GM18873 (cell line): ENCODE results near the gene AKT1S1.
A peak's percentile ranks its signal among the peaks of the same experiment; 100 is the strongest.

Experiments
- ATAC-seq: cut with Tn5 transposase; IDR thresholded peaks from one replicate; pipeline ENCODE4 v1.9.1; 2021; ENCODE audit warnings: mild to moderate bottlenecking, moderate library complexity, moderate number of reproducible peaks; ENCODE audit not compliant: unreplicated experiment, low FRiP score

AKT1S1 gene

DNA sequence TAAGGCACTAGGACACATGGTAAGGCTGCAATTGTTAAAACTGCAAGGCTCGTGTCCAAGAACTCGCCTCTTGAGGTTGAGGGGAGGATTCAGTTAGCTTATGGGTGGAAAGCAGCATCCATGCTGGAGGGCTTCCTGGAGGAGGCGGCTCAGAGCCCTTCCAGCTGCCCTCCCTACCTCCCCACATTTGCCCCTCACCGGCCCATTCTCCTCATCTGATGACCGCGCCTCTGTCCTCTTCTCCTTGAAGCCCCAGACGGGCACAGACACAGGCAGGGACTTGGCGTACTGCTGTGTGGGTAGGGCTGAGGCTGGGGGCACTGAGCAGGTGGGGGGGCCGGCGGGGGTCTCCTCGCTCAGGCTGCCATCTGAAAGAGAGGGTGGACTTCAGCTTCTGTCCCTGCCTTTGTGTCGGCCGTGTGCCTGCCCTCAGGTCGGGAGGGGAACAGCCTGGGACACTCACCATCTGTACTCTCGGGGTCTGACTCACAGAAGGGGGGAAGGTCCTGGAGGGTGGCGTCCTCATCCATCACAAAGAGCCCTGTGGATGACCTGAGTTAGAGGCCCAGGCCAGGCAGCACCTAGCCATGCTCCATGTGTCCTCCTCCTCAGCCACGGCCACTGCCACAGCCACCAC lies 5.7 kb downstream of the AKT1S1 start:
- no peak for ATAC-seq

GRCh38 chr19:49870309-49870901 lies 6.8 kb downstream of the AKT1S1 start:
- ATAC-seq, result no peak

- peak; percentile 71 for ATAC-seq
Observed at GRCh38 chr19:49869484-49870308, 7.5 kb downstream of the AKT1S1 start.

- ATAC-seq, result no peak
Observed at GRCh38 chr19:49869009-49869483, 8.1 kb downstream of the AKT1S1 start.

DNA sequence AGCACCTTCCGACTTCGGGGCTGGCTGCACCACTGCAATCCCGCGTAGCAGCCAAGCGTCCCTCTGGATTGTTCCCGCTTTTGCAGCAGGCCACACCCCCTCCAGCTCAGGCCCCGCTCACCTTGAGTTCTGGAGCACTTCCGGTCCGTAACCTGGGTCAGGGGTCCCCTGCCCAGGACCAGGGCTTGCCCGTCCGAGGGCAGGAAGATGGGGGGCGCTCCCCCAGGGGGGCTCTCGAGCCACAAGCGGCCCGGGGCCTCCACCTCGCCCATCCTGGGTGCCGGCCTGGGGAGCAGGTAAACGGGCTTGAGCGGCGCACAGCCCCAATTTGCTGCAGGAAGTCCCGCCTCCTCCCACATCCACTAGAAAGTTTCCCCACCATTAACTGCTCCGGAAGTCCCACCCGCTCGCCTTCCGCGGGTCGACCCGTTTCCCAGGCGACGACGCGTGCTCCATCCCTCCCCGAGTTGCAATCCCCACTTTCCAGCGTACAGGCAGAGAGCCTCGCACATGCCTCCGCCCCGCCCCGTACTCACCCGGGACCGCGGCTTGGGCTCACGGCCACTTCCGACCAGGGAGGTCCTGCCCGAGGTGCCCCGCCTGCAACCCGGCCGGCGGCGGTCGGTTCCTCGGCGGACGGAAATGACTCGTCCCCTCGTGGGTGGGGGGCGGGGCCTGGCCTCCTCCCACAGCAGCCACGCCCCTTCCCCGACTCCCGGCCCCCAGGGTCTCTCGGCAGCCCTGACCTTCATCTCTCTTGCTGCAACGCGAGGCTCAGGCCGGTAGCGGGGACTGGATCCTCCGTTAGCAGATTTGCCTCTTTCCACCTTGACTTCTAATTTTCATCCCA lies 10.0 kb downstream of the AKT1S1 start, which contains the start of gene PNKP:
PNKP (minus strand) TSS at position 644 of the 850 bp plus-strand sequence; CDS start at position 272, 372 bp downstream.
- ATAC-seq, result no peak

- ATAC-seq, result no peak
Observed at GRCh38 chr19:49864890-49865289, 12.3 kb downstream of the AKT1S1 start.

DNA sequence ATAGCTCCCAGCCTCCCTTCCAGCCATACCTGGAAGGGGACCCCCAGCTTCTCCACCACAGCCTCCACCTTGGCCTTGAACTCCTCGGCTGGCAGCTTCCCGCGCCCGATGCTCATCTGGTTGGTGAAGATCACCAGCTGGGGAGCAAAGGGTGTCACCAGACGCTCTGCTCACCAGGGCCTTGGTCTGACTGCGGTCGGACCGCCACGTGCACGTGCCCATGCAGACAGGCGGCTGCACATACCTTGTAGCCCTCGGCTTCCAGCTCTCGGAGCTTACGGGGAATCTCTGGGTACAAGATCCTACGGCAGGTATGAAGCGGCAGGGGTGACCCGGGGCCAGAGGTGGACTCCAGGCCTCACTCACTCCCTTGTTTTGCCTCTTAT lies 13.2 kb downstream of the AKT1S1 start:
- no peak for ATAC-seq

DNA sequence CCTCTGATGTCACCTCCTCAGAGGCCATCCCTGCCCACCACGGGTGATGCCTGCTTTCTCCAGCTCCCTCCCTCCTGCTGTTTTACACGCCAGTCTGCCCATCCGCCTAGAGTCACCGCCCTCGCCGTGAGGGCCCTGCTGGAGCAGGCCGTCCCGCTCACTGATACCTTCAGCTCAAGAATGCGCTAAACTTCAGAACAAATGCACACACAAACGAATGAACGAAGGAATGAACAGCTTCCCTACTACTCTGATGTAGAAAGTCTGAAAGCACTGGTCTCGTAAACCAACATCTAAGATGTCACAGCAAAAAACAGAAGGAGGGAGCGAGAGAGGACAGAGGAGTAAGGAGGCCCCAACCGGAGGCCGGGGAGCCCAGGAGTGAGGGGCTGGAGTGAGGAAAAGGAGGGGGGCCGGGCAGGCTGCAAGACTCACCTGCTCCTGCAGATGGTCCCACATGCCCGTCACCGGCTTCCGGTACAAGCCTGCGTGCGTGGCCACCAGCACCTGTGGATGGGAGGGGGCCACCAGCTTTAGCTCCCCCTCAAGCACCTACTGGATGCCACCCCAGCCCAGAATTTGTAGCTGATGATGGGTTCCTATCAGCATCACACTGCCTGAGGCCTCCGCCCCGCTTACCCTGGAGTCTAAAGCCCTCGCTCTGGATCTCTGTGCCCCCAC lies 13.8 kb downstream of the AKT1S1 start:
- no peak for ATAC-seq

DNA sequence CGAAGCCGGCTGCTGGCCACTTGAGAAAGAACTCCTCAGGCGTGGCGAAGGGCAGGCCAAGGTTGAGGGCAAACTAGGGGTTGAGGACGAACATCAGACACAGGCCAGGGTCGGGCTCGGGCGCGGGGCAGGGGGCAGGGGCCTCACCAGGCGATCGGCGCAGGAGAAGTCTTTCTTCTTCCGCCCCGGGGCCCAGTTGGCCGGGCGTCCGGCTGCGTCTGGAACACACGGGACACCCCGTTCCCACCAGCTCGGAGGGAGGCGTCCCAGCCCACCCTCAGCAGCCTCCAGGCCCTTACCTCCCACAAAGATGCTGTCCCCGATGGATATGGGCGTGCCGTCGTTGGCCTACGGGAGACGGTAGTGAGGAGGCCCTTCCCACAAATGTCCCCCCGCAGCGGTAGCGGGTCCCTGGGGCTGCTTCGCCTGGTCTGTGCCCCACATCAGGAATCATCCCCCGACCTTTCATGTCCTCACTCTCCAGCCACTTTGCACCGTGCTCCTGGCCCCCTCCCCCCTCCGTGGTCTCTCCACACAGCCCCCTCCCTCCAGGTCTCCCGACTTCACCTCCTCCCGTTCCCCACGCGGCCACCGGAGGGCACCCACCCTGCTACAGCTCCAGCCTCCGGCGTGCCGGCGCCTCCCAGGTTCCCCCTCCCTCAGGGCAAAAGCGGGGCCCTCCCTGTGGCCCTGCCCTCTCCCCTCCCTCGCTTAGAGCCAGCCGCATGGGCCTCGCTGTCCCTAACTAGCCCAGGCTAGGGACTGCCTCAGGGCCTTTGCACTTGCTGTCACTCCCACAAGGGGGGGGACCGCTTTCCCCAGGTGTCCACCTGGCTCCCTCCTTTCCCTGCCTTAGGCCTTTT lies 14.5 kb downstream of the AKT1S1 start:
- no peak for ATAC-seq

DNA sequence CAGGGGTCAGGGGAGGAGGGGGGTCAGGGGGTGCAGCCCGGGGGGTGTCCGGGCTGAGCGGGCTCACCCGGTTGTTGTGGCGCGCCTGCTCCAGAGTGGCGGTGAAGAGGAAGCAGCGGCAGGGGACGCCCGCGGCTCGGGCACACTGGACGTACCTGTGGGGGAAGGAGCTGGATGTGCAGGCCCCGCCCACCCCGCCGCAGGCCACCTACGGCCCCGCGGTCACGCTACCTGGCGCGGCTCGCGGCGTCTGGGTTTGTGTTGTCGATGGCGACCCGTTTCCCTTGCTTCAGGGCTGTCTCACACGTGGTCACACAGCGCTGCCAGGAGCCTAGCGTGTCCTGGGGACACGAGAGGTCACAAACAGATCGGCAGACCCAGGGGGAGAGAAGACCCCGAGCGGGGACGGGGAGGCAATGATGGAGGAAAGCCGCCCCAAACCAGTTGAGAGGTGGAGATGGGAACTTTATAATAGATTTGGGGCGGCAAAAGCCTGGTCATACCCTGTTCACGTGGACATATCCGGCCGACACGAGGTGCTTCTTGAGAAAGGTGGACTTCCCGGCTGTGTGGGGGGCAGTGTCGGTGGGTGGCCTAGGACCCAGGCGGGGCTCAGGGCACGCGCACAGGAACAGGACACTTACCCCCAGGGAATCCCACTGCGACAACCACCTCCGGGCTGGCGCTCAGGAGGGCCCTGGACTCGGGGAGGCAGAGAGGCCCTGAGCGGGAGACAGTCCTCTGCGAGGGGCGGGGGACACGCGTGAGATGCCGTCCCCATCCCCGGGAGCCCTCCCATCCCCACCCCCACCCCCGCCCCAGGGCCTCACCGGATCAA lies 15.4 kb downstream of the AKT1S1 start:
- no peak for ATAC-seq

GRCh38 chr19:49861107-49861506 lies 16.0 kb downstream of the AKT1S1 start:
- no peak for ATAC-seq

DNA sequence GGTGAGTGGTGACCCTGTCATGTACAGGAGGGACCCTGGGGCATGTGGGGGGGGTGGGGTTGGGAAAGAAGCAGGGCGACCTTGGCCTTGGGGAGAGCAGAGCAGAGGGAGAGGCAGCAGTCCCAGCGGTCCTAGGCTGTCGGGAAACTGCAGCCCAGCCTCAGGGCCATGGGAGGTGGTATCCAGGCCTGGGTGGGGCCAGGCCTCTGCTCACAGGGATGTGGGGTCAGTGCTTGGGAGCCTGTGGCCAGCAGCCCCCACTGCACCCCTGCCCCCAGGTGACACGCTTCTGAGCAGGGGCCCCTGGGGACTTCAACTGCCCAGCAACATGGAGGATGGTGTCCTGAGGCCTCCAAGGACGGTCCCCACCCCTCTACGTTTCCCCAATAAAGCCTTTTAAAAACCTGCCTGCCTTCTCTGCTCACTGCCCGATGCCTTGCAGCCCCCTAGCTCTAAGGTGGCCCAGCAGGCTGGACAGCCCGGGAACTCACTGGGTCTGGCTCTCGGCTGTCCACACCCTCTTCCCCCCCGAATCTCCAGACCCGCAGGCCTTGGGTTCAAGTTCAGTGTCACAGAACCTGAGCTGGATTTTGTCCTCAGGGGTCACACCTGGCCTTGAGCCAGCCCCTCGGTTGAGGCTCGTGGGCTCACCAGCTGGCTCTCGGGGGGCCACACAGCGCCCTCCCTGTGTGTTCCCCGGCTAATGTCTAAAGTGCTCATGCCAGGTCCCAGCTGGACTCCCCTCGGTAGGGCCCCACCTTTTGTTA lies 16.6 kb downstream of the AKT1S1 start:
- ATAC-seq, result no peak

DNA sequence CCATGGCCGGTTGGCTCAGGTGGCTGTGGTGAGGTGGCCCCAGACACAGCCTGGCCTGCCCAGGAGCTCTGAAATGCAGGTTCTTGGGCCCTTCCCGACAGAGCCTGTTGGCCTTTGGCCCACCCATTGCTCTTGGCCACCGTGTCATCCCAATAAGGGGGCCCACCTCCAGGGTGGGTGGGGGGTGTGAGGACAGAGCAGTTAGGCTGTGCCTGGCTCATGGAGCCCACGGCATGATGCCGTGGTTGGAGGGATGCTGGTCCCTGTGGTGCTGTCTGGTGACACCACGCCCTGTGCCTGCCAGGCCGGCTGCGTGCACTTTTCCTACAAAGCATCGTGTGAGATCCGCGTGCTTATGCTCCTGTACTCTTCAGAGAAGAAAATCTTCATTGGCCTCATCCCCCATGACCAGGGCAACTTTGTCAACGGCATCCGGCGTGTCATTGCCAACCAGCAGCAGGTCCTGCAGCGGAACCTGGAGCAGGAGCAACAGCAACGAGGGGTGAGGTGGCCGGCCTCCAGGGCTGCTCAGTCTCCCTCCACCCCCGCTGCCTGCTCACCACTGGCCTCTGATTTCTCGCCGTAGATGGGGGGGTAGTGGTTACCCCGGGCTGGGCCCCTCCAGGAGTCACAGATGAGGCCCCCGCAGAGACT lies 17.3 kb downstream of the AKT1S1 start:
- ATAC-seq, result no peak

- ATAC-seq, result no peak
Observed at GRCh38 chr19:49858088-49858985, 18.8 kb downstream of the AKT1S1 start.

GRCh38 chr19:49857838-49858087 lies 19.4 kb downstream of the AKT1S1 start:
- no peak for ATAC-seq
